GM12873 (cell line): Measurements from ENCODE around the gene EPHB3.

Experiments used
- TF ChIP-seq, protein P1 (sequence below): IDR thresholded peaks from 2 replicates; pipeline ENCODE4 v1.5.1; 2012; ENCODE audit warnings: low read depth, mild to moderate bottlenecking, moderate library complexity, low read length, control low read depth; ENCODE audit not compliant: insufficient read depth; ENCODE audit errors: missing control alignments

Gene EPHB3

DNA sequence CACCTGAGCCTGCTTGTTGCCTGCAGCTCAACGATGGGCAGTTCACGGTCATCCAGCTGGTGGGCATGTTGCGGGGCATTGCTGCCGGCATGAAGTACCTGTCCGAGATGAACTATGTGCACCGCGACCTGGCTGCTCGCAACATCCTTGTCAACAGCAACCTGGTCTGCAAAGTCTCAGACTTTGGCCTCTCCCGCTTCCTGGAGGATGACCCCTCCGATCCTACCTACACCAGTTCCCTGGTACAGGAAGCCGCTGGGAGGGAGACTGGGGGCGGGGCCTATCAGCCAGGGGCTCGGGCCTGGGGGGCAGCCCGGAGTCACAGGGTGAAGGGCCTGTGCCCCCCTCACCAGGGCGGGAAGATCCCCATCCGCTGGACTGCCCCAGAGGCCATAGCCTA, 18.8 kb downstream of the EPHB3 start:
- TF ChIP-seq, protein P1, sequence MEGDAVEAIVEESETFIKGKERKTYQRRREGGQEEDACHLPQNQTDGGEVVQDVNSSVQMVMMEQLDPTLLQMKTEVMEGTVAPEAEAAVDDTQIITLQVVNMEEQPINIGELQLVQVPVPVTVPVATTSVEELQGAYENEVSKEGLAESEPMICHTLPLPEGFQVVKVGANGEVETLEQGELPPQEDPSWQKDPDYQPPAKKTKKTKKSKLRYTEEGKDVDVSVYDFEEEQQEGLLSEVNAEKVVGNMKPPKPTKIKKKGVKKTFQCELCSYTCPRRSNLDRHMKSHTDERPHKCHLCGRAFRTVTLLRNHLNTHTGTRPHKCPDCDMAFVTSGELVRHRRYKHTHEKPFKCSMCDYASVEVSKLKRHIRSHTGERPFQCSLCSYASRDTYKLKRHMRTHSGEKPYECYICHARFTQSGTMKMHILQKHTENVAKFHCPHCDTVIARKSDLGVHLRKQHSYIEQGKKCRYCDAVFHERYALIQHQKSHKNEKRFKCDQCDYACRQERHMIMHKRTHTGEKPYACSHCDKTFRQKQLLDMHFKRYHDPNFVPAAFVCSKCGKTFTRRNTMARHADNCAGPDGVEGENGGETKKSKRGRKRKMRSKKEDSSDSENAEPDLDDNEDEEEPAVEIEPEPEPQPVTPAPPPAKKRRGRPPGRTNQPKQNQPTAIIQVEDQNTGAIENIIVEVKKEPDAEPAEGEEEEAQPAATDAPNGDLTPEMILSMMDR: no peak

GRCh38 chr3:184581331-184581855, 19.8 kb downstream of the EPHB3 start:
- TF ChIP-seq, protein P1: no peak

DNA sequence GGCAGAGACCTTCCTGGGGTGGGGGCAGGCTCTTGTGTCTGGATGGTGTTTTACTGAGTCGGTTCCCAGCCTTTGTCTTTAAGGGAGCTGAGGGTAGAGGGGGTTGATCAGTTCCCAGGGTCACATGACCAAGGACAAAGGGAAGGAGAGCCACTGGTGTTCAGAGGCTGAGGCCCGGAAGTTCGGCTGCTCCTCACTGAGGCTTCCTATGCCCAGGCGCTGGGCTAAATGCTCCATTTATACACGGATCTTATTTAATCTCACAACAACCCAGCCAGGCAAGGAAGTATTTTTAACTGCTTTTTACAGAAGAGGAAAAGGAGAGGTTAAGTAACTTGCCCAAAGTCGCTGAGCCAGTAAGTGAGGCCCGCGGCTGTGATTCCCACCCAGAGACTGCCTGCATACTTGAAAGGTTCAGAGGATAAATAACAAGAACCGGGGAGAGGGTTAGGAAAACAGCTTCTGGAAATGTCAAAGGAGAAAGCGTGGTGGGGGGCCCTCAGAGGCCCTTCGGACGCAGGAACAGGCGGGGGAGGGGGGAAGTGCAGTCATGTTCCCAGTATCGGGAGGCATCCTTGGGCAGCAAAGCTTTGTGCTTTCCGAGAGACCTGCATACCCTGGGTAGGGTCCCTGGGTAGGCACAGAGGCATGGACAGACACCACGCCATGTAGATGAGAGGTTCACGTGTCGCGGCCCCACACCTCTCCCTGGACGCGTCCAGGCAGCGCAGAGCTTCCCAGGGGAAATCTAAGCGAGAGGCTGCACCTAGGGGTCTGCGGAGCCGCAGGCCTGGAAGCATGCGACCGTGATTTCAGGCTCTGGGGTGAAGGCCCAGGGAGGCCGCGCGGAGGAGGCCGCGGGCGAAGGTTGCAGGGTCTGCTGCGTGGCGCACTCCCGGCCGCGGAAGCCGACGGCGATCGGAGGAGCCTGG, 21.3 kb downstream of the EPHB3 start:
- TF ChIP-seq, protein P1: no peak

DNA sequence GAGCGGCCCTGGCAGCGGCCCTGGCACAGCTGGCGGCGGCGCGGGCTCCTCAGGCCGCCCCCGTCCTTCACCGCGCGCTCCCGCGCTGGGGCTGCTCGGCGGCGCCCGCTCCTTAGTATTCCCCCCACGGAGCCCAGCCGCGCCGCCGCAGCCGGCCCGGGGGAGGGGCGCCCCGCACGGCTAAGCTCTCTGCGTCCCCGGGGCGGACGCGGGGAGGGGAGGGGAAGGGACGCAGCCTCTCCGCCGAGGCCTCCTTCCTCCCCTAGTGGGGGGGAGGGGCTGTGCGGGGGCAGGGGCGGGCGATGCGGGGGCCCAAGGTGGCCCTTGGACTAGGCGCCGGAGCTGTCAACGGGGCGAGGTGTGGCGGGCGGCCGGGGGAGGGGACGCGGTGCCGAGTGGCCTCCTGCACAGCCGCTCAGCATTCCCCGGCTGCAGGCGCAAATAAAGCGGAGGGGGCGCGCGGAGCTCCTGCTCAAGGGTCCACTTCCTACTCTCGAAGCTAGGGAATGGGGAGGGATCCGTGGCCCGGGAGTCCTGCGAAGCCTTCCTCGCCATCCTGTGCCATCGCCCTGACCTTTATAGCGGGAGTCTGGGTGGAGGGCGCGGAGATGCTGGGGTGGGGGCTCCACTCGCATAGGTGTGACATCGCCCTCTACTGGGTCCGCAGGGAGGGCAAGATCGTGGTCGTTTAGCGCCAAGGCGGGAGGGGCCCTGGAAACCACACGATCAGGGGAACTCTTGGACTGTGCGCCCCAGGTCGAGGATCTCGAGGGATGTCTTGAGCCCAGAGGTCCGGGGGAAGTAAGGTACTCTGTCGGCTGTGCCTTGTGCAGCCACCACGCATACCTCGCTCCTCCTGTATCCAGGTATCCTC, 22.2 kb downstream of the EPHB3 start:
- TF ChIP-seq, protein P1: no peak

DNA sequence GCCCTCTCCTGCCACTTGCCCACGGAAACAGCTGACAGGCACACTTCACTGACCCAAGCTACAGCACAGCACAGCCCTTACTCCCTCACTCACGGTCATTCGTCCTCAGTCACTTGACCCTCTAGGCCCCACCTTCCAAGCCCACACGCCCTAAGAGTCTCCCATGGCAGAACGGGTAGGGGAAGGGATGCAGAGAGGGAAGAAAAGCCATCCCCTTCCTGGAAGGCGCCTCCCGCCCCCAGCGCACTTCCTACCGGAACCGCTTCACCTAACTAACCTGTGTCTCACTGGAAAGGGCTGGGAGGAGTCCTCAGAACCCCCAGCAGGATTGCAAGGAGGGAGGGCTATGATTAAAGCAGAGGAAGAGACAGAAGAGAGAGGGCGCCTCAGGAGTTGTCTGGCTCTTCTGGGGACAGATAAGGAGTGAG, 22.9 kb downstream of the EPHB3 start:
- TF ChIP-seq, protein P1: no peak

DNA sequence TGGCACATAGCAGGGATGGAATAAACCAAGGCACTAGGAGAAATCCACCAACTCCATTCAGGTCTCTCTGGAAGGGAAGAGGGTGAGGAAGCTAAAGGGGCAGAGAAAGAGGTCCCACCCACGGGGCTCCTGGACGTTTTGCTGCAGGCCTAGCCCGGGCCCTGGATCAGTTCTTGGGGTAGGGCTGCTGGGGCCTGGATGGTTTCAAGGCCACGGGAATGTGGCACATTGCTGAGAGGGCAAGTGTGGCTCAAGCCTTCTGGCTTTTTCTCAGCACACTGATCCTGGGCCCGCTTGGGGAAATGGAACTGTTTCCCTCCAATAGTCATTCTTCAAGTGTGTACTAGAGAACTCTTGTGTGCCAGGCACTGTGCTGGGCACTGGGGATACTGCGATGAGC, 24.0 kb downstream of the EPHB3 start:
- TF ChIP-seq, protein P1: no peak

DNA sequence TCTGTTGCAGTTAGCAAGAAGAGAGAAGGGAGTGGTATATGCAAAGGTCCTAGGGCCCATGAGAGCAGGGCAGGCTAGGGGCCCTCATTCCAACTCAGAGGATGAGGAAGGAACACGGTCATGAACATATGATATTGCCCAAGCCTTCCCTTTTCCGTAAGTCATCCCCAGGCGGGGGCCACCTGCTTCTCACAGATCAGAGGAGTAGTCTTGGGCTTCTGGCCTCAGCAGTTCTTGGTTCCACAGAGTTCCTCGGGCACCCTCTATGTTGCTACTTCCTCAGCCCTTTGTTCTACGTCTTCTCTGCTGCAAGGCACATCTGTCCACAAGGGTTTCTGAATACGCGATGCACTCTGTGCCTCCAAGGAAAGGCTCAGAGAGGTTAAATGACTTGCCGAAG, 25.3 kb downstream of the EPHB3 start:
- TF ChIP-seq, protein P1: no peak
